Measurements from ENCODE around the gene ZNF765.

- TF ChIP-seq POLR2A (IDR thresholded peaks at IDR 0.05; ENCODE audit: low read depth, low read length) (no peak), POLR2AphosphoS5 (IDR thresholded peaks at IDR 0.05; ENCODE audit: low read depth, low read length) (no peak), TAF1 (IDR thresholded peaks at IDR 0.05; ENCODE audit: low read depth, low read length) (no peak), PAX5 (IDR thresholded peaks at IDR 0.05; ENCODE audit: insufficient read depth, low read length, severe bottlenecking) (no peak), SPI1 (IDR thresholded peaks at IDR 0.05; ENCODE audit: low read depth, low read length) (no peak), POU2F2 (IDR thresholded peaks at IDR 0.05; ENCODE audit: low read depth, low read length) (no peak)
Measured at GRCh38 chr19:53461866-53462265, 66.9 kb downstream of the ZNF765 start.

Measured in GM12891 (cell line).